ENCODE measurements around the gene TRPM5.

DNA sequence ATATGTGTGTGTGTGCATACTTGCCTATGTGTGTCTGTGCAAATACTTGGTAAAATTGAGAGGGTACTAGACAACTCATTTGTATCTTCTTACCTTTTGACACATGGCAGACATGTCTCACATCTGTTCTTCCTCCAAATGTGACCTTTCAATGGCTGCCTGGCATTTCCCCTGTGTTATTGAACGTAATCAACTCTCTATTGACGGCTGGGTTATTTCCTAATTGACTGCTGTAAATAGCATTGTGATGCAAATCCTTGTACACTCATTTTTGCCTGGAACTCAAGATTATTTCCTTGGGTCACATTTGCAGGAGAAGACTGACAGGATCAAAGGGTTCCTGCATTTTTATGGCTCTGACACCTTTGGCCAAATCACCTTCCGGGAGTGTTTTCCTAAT, 37.9 kb upstream of the TRPM5 start:
- TF ChIP-seq EZH2 (optimal IDR thresholded peaks at IDR 0.05; ENCODE audit: low read depth, low read length): no peak
- TF ChIP-seq, protein P1, sequence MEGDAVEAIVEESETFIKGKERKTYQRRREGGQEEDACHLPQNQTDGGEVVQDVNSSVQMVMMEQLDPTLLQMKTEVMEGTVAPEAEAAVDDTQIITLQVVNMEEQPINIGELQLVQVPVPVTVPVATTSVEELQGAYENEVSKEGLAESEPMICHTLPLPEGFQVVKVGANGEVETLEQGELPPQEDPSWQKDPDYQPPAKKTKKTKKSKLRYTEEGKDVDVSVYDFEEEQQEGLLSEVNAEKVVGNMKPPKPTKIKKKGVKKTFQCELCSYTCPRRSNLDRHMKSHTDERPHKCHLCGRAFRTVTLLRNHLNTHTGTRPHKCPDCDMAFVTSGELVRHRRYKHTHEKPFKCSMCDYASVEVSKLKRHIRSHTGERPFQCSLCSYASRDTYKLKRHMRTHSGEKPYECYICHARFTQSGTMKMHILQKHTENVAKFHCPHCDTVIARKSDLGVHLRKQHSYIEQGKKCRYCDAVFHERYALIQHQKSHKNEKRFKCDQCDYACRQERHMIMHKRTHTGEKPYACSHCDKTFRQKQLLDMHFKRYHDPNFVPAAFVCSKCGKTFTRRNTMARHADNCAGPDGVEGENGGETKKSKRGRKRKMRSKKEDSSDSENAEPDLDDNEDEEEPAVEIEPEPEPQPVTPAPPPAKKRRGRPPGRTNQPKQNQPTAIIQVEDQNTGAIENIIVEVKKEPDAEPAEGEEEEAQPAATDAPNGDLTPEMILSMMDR (IDR thresholded peaks at IDR 0.05; ENCODE audit: low read length): no peak

All from MM.1S (cell line).